Glutamatergic neuron (in vitro differentiated cells): ENCODE measurements around the gene MRM1. TPM values are rescaled to one million over a fixed set of nuclear protein-coding genes. Genes with fewer than 3 reads are reported as not detected.

Source experiments
- DNase-seq: peaks from one replicate; pipeline ENCODE4 v3.0.0; 2022
- H3K27ac Mint-ChIP-seq: one replicate; pipeline ENCODE4 v1.8.0; 2020; ENCODE audit warnings: mild to moderate bottlenecking, mixed read lengths, inconsistent platforms; ENCODE audit not compliant: unreplicated experiment
- H3K27me3 Mint-ChIP-seq: one replicate; pipeline ENCODE4 v1.8.0; 2020; ENCODE audit warnings: mild to moderate bottlenecking, moderate library complexity, mixed read lengths, inconsistent platforms; ENCODE audit not compliant: unreplicated experiment
- H3K36me3 Mint-ChIP-seq: one replicate; pipeline ENCODE4 v1.8.0; 2020; ENCODE audit warnings: mild to moderate bottlenecking, mixed read lengths, inconsistent platforms; ENCODE audit not compliant: unreplicated experiment
- H3K4me1 Mint-ChIP-seq: one replicate; pipeline ENCODE4 v1.8.0; 2020; ENCODE audit warnings: mild to moderate bottlenecking, low read depth, mixed read lengths, inconsistent platforms; ENCODE audit not compliant: unreplicated experiment
- H3K4me3 Mint-ChIP-seq: one replicate; pipeline ENCODE4 v1.8.0; 2020; ENCODE audit warnings: mild to moderate bottlenecking, mixed read lengths, inconsistent platforms; ENCODE audit not compliant: unreplicated experiment
- H3K9me3 Mint-ChIP-seq: one replicate; pipeline ENCODE4 v1.8.0; 2020; ENCODE audit warnings: mild to moderate bottlenecking, moderate library complexity, mixed read lengths, inconsistent platforms; ENCODE audit not compliant: unreplicated experiment
- CTCF ChIP-seq: fragments of 200-600 bp; sonication (generic); IDR thresholded peaks from one replicate; pipeline ENCODE4 v1.5.0; 2021; ENCODE audit not compliant: partially characterized antibody, unreplicated experiment
- total RNA-seq: library from RNA; stranded (reverse); fragmentation: NEBNext Ultra II Directional; extraction: Animal tissue kit (Norgen Biotek cat#: 25700); gene quantifications from one replicate; pipeline ENCODE4 v1.2.1, GENCODE V29; 2021; ENCODE audit not compliant: unreplicated experiment

Gene MRM1
- total RNA-seq, 1 donor from 2014 or later, result 2.3 TPM

GRCh38 chr17:36655726-36656125 lies 54.3 kb downstream of the MRM1 start:
- H3K27me3 Mint-ChIP-seq, result peaks cover 20% of the 10 kb centered on the region
- peaks cover 3% of the 10 kb centered on the region for H3K4me1 Mint-ChIP-seq
- H3K27ac Mint-ChIP-seq, result no peak overlapping the region
- DNase-seq, result no peak
- no peaks in the 10 kb centered on the region for H3K36me3 Mint-ChIP-seq
- H3K9me3 Mint-ChIP-seq, result peaks cover 9% of the 10 kb centered on the region
- no peak overlapping the region for H3K4me3 Mint-ChIP-seq
- TF ChIP-seq CTCF, result no peak

GRCh38 chr17:36657390-36657762 lies 56.0 kb downstream of the MRM1 start:
- H3K4me3 Mint-ChIP-seq, result peak overlapping the region; percentile 79
- H3K27me3 Mint-ChIP-seq, result peaks cover 20% of the 10 kb centered on the region
- no peaks in the 10 kb centered on the region for H3K36me3 Mint-ChIP-seq
- H3K9me3 Mint-ChIP-seq, result peaks cover 7% of the 10 kb centered on the region
- TF ChIP-seq CTCF, result no peak
- peaks cover 1% of the 10 kb centered on the region for H3K4me1 Mint-ChIP-seq
- H3K27ac Mint-ChIP-seq, result no peak overlapping the region
- DNase-seq, result no peak

DNA sequence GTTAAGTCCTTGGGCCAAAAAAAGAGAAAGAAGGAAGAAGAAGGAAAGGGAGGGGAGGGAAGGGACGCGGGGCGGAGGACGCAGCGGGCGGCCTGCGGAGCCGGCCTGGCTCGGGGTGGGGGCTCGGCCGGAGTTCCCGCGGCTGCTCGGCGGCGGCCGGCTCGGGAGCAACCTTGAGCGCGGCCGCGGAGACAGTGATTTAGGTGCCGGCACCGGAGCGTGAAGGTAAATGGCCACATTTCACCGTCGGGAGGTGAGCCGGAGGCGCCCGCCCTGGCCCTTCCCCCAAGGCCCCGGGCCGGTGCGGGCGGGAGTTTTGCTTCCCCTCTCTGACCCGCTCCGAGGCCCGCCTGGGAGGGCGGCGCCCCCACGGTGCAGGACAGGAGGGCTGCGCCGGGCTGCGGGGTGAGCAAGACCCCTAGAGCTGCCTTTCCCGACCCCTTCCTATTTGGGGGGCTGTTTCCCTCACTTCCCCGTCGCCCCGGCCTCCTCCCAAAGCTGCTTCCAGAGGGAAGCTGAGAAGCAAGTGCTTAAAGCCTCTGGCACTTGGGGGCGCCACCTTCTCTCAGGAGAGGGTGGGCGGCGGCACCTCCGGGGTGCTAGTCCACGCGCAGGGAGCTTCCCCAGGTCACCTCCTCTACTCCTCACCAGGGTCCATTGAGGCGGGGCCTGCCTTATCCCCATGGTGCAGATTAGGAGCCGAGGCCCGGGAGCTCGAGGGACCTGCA lies 56.5 kb downstream of the MRM1 start:
- no peak overlapping the region for H3K27ac Mint-ChIP-seq
- peaks cover 7% of the 10 kb centered on the region for H3K9me3 Mint-ChIP-seq
- H3K36me3 Mint-ChIP-seq, result no peaks in the 10 kb centered on the region
- no peak for TF ChIP-seq CTCF
- peak overlapping the region; percentile 79 for H3K4me3 Mint-ChIP-seq
- H3K27me3 Mint-ChIP-seq, result peaks cover 20% of the 10 kb centered on the region
- peaks cover 1% of the 10 kb centered on the region for H3K4me1 Mint-ChIP-seq
- peak; percentile 53 for DNase-seq

Other genes starting within 250 kb of the MRM1 start
- gene TBC1D3H, start 213.1 kb upstream of the MRM1 start, total RNA-seq, result 0.37 TPM
- 101 TPM for gene ZNHIT3, start 114.9 kb upstream of the MRM1 start, total RNA-seq
- 88.4 TPM for gene MYO19, start 66.7 kb upstream of the MRM1 start, total RNA-seq
- gene PIGW, start 66.6 kb upstream of the MRM1 start, total RNA-seq, result 10.6 TPM
- 105 TPM for gene GGNBP2, start 56.7 kb upstream of the MRM1 start, total RNA-seq
- 13.4 TPM for gene DHRS11, start 9.7 kb upstream of the MRM1 start, total RNA-seq